ENCODE measurements around the gene GLO1.

DNA sequence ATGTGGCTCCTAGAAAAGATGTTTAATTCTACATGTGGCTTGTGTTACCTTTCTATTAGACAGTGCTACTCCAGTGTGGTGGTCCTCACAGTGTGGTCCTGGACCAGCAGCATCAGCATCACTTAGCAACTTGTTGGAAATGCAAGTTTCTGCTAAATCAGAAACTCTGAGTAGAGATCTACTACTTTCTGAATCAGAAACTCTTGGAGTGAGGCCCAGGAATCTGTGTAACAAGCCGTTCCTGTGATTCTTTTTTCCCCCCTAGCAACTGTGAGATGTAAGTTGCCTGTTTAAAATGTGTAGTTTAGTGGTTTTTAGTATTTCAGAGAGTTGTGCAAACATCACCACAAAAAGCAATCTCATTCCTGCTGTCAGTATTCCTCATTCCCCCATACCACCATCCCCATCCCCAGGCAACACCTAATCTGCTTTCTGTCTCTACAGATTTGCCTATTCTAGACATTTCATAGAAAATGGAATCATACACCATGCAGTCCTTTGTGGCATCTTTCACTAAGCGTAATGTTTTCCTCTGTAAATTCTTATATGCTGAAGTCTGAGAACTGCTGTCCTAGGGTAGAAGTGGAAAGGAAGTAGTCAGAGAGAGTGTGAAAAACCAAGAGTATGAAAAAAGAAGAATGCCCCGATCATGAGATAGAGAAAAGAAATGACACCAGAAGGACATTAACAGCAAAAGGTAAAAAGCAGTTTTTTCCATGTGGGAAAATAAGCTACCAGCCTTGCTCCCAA lies 44.4 kb downstream of the GLO1 start:
- no peak for TF ChIP-seq POLR2A (IDR thresholded peaks at IDR 0.05; ENCODE audit: low read length)
- TF ChIP-seq GATA1 (IDR thresholded peaks at IDR 0.05; ENCODE audit: low read depth, low read length) = no peak

All from erythroblast (primary cell).